Dermis lymphatic vessel endothelial cell (primary cell): ENCODE data around the gene ZNF678. TPM values are rescaled to one million over a fixed set of nuclear protein-coding genes. Genes with fewer than 3 reads are reported as not detected.

Experiments
- total RNA-seq: library from RNA; depleted of rRNA; stranded (reverse); fragments of >200 nt; gene quantifications from 2 replicates; pipeline ENCODE4 v1.2.1, GENCODE V29; 2014

ZNF678 gene
- 12.9 and 13.8 TPM in 2 replicates for total RNA-seq

DNA sequence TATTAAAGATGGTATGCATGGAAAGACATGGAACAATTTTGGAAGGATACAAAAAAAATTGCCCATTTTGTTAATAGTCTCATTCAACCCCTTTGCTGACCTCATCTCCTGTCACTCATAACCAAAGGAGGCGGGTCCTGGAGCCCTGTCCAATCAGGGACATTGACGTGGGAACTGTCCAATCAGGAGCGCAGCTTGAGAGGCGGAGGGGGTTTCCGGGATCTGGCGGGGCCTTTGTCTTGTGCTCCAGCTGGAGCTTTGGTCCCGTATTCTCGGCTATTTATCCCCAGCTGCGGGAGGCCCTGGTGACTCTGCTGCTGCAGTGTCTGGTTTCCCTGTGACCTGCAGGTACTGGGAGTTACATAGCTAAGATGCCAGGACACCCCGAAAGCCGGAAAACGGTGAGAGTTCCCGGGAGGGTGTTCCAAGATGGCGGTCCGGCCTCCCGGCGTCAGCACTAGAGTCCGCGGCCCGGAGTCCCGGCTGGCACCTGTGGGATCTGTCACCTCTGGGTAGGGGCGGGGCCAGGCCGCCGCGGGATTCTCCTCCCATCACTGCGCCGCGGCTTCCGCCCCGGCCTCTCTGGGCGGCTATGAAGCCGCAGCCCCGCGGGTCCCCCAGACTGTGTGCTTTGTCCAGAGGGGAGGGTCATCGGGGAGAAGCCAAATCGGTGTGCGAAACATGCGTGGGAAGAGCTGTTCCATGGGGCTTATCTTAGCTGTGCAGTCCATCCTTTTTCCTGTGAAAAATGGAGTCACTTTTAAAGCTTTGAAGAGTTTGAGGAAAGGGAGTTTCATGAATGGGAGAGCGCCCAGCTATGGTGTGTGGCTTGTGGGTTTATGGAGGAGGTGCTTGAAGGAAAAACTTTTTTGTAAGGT, at the start of gene ZNF678:
Gene ZNF678, plus strand, starts transcription at position 233 of the 878 bp plus-strand sequence. CDS start 87,436 bp downstream, outside the sequence.

Other genes with a start within 250 kb of the ZNF678 start
- gene CDC42BPA, start 245.1 kb upstream of the ZNF678 start, total RNA-seq = 66.4 and 75.7 TPM in 2 replicates
- 17.9 and 21.5 TPM in 2 replicates for gene JMJD4, start 171.7 kb downstream of the ZNF678 start, total RNA-seq
- gene SNAP47, start 171.9 kb downstream of the ZNF678 start, total RNA-seq = 30.7 and 32.7 TPM in 2 replicates